GM21526 (cell line): ENCODE results near the gene KRT24.
"Not testable (repeated sequence)": the region's sequence is repeated elsewhere in the genome, so short reads cannot be mapped to it uniquely, and the experiment has no call there.

Experiments
- ATAC-seq: cut with Tn5 transposase; IDR thresholded peaks from one replicate; pipeline ENCODE4 v1.9.1; 2021; ENCODE audit warnings: moderate library complexity; ENCODE audit not compliant: unreplicated experiment, low FRiP score

Gene KRT24

GRCh38 chr17:40703652-40704051, at the start of gene KRT24:
Gene KRT24, minus strand, starts transcription at chr17:40703752. Its CDS starts 59 bp downstream, at chr17:40703693.
- no peak for ATAC-seq

- ATAC-seq, result no peak
Observed at GRCh38 chr17:40751065-40751464, 47.5 kb upstream of the KRT24 start.

- ATAC-seq, result no peak
Observed at GRCh38 chr17:40750391-40750790, 46.8 kb upstream of the KRT24 start.

- ATAC-seq, result not testable (repeated sequence)
Observed at GRCh38 chr17:40748666-40749065, 45.1 kb upstream of the KRT24 start.

- ATAC-seq, result no peak
Observed at GRCh38 chr17:40738553-40738952, 35.0 kb upstream of the KRT24 start.

GRCh38 chr17:40735016-40735415, 31.5 kb upstream of the KRT24 start:
- no peak for ATAC-seq

DNA sequence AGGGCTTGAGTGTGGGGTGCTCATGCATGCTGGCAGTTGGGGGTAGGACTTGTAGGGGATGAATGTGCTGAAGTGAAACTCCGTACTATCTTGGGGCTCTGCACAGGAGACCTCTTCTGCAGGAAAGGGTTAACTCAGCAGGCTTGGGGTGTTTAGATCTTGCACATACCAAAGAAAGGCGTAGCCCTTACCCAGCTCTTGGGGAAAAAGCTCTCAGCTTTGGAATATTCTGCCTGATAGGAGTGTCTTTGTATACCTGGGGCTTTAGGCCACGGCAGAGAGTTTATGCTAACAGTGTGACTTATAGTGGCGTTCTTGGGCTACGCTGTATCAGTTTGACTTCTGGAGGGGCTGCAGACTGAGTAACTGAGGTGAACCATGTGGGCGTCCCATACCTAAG, 30.5 kb upstream of the KRT24 start:
- ATAC-seq, result no peak

- no peak for ATAC-seq
Observed at GRCh38 chr17:40730970-40731369, 27.4 kb upstream of the KRT24 start.

DNA sequence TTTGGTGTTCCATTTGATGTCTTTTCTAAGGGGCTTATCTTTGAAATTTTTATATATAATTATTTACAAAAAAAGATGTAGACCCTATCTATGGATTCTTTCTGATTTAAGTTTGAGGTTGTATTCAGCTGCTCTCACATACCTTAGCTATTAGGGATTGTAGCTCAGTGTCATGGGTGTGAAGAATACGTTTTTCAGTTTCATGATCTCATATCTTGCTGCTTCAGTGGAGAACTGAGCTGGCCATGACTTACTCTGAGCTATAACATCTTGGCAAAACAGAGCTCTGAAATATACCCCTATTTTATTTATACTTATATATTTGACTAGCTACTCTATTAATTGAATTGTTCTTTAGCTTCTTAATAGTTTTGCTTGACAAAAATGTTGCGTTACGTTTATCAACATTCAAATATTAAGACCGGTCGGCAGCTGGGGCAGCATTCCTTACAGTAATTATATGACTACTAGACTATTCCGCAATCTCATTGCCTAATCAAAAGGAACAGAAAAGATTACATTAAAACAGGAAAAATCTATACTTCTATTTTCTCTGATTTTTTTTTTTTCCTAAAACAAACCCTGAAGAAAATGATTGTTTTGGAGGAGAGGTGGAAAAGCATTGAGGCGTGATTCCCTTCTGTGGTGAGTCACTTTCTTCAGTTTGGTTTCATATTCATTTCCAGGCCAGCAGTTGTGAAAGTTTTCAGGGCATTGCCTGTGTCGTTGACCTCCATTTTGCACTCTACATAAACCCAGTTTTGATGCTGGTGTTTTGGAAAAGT, 24.1 kb upstream of the KRT24 start:
- ATAC-seq, result no peak

- ATAC-seq, result no peak
Observed at GRCh38 chr17:40726919-40727318, 23.4 kb upstream of the KRT24 start.

GRCh38 chr17:40724656-40725055, 21.1 kb upstream of the KRT24 start:
- ATAC-seq, result no peak

DNA sequence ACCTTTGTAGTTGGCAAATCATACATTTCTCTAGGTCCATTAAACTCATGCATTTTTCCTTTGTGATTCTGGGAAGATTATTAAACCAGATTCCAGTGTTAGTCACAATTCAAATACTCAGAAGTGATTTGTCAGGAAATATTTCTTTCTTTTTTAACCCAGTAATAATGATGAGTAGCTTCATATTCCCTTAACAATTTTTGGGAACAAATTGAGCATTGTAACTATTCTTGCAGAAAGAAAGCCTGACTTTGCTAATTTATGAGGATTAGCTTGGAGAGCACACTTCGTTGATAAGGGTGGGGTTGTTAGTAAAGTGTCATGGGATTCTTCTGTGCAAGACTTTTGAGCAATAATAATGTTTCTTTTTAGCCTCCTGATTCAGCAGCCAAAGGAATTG, 18.7 kb upstream of the KRT24 start:
- no peak for ATAC-seq

GRCh38 chr17:40720899-40721298, 17.3 kb upstream of the KRT24 start:
- no peak for ATAC-seq

- no peak for ATAC-seq
Observed at GRCh38 chr17:40718930-40719329, 15.4 kb upstream of the KRT24 start.

- no peak for ATAC-seq
Observed at GRCh38 chr17:40717776-40718175, 14.2 kb upstream of the KRT24 start.

- ATAC-seq, result no peak
Observed at GRCh38 chr17:40714473-40714872, 10.9 kb upstream of the KRT24 start.

DNA sequence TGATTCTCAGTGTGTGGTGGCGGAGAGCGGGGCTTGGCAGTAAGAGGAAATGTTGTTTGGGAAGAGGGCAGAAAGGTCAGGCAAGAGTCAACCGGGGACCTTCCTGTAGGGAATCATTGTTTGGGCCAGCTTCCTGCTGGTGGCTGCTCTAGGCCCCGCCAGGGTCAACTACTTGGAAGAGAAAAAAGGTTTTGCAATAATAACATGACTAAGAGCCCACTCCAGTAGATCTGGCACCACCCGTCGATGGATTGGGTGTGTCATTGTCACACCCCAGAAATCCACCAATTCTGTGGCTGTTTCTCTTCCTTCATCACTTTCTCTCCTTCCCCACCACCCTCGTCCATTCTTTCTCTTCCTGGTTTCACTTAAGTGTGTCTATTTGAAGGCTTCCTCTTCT, 4.2 kb upstream of the KRT24 start:
- no peak for ATAC-seq

DNA sequence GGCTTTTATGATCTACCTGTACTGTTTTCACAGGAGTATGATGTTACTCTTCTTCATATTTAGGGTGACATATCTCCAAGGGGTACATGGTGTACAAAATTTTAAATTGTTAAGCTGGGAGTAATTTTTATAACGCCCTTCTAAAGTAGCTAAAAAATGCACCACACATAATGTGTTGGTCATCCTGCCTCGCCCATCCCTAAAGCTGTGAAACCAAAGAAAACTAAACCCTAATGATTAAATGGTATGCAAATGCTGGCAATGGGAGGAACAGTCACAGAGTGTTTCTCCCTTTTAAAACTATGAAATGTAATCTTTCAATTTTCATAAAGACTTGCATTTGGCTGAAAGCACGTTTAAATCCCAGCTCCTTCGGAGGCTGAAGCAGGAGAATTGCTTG, 2.0 kb upstream of the KRT24 start:
- no peak for ATAC-seq

GRCh38 chr17:40702271-40702670, 1.3 kb downstream of the KRT24 start:
- no peak for ATAC-seq

- ATAC-seq, result no peak
Observed at GRCh38 chr17:40699853-40700252, 3.7 kb downstream of the KRT24 start.

DNA sequence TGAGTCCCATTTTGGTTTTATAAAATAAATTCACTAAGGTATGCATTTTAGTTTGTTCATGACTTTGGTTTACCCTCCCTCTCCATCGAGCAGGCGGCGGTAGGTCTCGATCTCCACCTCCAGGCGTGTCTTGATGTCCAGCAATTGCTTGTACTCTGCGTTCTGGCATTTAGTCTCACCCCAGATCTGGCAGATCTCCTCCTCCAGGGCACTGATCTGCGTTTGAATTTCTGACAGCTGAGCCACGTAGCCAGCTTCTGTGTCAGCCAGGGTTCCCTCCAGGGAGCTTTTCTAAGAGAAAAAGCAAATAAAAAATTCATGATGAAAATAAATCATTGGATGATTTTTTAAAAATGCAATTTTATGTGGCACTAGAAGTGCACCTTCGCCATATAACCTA, 4.2 kb downstream of the KRT24 start:
- ATAC-seq, result no peak

- no peak for ATAC-seq
Observed at GRCh38 chr17:40697297-40697696, 6.3 kb downstream of the KRT24 start.

DNA sequence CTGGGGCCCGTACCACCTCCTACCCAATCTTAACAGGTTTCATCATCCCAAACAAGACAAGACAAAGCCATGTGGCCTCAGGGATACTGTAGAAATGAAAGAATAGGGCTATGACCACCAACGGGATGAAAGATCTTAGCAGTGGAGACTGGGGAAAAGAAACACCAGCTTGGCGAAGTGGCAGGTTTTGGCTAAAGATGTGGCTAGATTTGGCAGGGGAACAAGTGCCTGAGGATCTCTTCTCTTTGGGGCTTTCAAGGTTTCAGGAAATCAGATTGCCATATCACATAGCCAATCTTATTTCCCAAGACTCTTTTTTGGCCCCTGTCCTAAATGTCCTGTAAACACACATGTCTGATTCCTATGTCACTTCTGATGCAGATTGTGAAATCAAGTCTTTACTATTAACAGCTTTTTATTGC, 6.9 kb downstream of the KRT24 start:
- ATAC-seq, result no peak
